Bronchial epithelial cell (primary cell): ENCODE measurements around the gene CYP2B6. TPM values are rescaled to one million over a fixed set of nuclear protein-coding genes. Genes with fewer than 3 reads are reported as not detected.
"Not testable (repeated sequence)": the region's sequence is repeated elsewhere in the genome, so short reads cannot be mapped to it uniquely, and the experiment has no call there.

Experiments
- DNase-seq: peaks from one replicate; pipeline ENCODE4 v3.0.0-alpha.2; 2010; ENCODE audit warnings: low read depth
- FAIRE-seq: peaks from 2 replicates; lab custom pipeline; 2011; peaks lifted over from hg19 to GRCh38; lab: Jason Lieb, UNC
- H3K27me3 ChIP-seq: 2 replicates; pipeline ENCODE4 v1.5.1; 2011; ENCODE audit warnings: low read length; ENCODE audit not compliant: control insufficient read depth, insufficient read depth
- H3K36me3 ChIP-seq: 2 replicates; pipeline ENCODE4 v1.5.1; 2011; ENCODE audit warnings: low read length; ENCODE audit not compliant: control insufficient read depth, insufficient read depth
- H3K4me3 ChIP-seq: 2 replicates; pipeline ENCODE4 v1.5.1; 2011; ENCODE audit warnings: mild to moderate bottlenecking, low read depth, low read length, control low read depth
- CTCF ChIP-seq: IDR thresholded peaks from 2 replicates; pipeline ENCODE4 v1.5.1; 2011; ENCODE audit warnings: mild to moderate bottlenecking, moderate library complexity, low read length, control low read depth, inconsistent platforms; ENCODE audit not compliant: insufficient read depth, severe bottlenecking
- total RNA-seq: library from RNA; depleted of rRNA; stranded (reverse); fragments of >200 nt; gene quantifications from 2 replicates; pipeline ENCODE4 v1.2.1, GENCODE V29; 2014

The CYP2B6 gene
- total RNA-seq, 1 donor from 2014 or later, result not detected

GRCh38 chr19:40976134-40976533 lies 14.9 kb upstream of the CYP2B6 start:
- H3K4me3 ChIP-seq, result no peak overlapping the region
- DNase-seq (no peak), FAIRE-seq (peak; percentile 55)
- H3K36me3 ChIP-seq, result no peaks in the 10 kb centered on the region
- H3K27me3 ChIP-seq, result peaks cover 2% of the 10 kb centered on the region
- TF ChIP-seq CTCF, result no peak

- Histone ChIP-seq H3K27me3 (peaks cover 2% of the 10 kb centered on the region), H3K4me3 (no peak overlapping the region)
- FAIRE-seq, result no peak
Observed at GRCh38 chr19:40976724-40977123, 14.4 kb upstream of the CYP2B6 start.

GRCh38 chr19:40979759-40980158 lies 11.3 kb upstream of the CYP2B6 start:
- H3K4me3 ChIP-seq, FAIRE-seq, H3K27me3 ChIP-seq, H3K36me3 ChIP-seq, DNase-seq: not testable (repeated sequence)

More at GRCh38 chr19:40976724-40977123, 14.4 kb upstream of the CYP2B6 start:
- no peak for DNase-seq
- no peak for TF ChIP-seq CTCF
- H3K36me3 ChIP-seq, result no peaks in the 10 kb centered on the region

- DNase-seq, H3K4me3 ChIP-seq, FAIRE-seq, H3K36me3 ChIP-seq, H3K27me3 ChIP-seq: not testable (repeated sequence)
Observed at GRCh38 chr19:40980743-40981442, 10.2 kb upstream of the CYP2B6 start.

- FAIRE-seq (no peak), DNase-seq (no peak)
- no peaks in the 10 kb centered on the region for H3K36me3 ChIP-seq
- TF ChIP-seq CTCF, result no peak
- H3K27me3 ChIP-seq, result peaks cover 2% of the 10 kb centered on the region
- H3K4me3 ChIP-seq, result no peak overlapping the region
Observed at GRCh38 chr19:40981591-40981990, 9.5 kb upstream of the CYP2B6 start.

GRCh38 chr19:40982594-40983101 lies 8.4 kb upstream of the CYP2B6 start:
- no peaks in the 10 kb centered on the region for H3K36me3 ChIP-seq
- H3K27me3 ChIP-seq, result peaks cover 2% of the 10 kb centered on the region
- TF ChIP-seq CTCF, result no peak
- FAIRE-seq (peak; percentile 93), DNase-seq (peak; percentile 14)
- H3K4me3 ChIP-seq, result no peak overlapping the region

DNA sequence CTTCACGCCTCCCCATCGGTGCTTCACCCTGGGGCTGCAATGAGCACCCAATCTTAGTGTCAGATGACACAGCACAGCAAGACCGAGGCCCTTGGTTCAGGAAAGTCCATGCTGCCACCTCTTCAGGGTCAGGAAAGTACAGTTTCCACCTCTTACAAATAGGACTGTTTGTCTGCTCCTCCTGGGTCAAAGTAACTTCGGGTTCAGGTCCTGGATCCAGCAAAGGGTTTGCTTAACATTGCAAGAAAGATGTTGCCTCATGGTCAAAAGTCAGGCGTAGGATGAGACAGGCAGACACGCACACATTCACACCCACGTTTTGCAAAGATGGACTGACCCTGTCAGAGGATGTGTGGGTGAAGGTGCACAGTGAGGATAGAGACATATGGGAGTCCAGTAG lies 1.6 kb upstream of the CYP2B6 start:
- H3K27me3 ChIP-seq, result no peaks in the 10 kb centered on the region
- DNase-seq, result no peak
- H3K36me3 ChIP-seq, result no peaks in the 10 kb centered on the region
- H3K4me3 ChIP-seq, result no peak overlapping the region
- FAIRE-seq, result peak; percentile 7
- no peak for TF ChIP-seq CTCF
